Thyroid gland (tissue), 4 donors: Measurements from ENCODE around the gene PLCL1.

Experiments
- POLR2A ChIP-seq, 2 donors: fragments of 450-650 bp; IDR thresholded peaks; one replicate each; pipeline ENCODE4 v1.6.1; 2017; ENCODE audit warnings: antibody characterized with exemption in 2 of 2, mild to moderate bottlenecking in 2 of 2, moderate library complexity in 1 of 2
- TF ChIP-seq, protein P1 (sequence below), 6 experiments: fragments of 200-600 bp in 3 of 6; fragments of 450-650 bp in 3 of 6; sonication (generic) in 3 of 6; IDR thresholded peaks; one replicate each; pipeline ENCODE4 v1.5.1; 2016 to 2019; ENCODE audit warnings: antibody characterized with exemption in 6 of 6, mild to moderate bottlenecking in 2 of 6, inconsistent platforms in 1 of 6, moderate library complexity in 1 of 6

- TF ChIP-seq, protein P1, sequence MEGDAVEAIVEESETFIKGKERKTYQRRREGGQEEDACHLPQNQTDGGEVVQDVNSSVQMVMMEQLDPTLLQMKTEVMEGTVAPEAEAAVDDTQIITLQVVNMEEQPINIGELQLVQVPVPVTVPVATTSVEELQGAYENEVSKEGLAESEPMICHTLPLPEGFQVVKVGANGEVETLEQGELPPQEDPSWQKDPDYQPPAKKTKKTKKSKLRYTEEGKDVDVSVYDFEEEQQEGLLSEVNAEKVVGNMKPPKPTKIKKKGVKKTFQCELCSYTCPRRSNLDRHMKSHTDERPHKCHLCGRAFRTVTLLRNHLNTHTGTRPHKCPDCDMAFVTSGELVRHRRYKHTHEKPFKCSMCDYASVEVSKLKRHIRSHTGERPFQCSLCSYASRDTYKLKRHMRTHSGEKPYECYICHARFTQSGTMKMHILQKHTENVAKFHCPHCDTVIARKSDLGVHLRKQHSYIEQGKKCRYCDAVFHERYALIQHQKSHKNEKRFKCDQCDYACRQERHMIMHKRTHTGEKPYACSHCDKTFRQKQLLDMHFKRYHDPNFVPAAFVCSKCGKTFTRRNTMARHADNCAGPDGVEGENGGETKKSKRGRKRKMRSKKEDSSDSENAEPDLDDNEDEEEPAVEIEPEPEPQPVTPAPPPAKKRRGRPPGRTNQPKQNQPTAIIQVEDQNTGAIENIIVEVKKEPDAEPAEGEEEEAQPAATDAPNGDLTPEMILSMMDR (IDR thresholded peaks at IDR 0.05), result no peak
- no peak for TF ChIP-seq POLR2A (IDR thresholded peaks at IDR 0.05)
Observed at GRCh38 chr2:198045227-198045626, 240.8 kb downstream of the PLCL1 start.
